Subcutaneous adipose tissue (tissue), 4 donors: Measurements from ENCODE around the gene TMPRSS11A. TPM values are rescaled to one million over a fixed set of nuclear protein-coding genes. Genes with fewer than 3 reads are reported as not detected.

Experiments
- CTCF ChIP-seq: fragments of 450-650 bp; IDR thresholded peaks from one replicate; pipeline ENCODE4 v1.5.1; 2016; ENCODE audit warnings: low read depth, mild to moderate bottlenecking, control low read depth, antibody characterized with exemption, moderate library complexity
- total RNA-seq, 4 donors: library from RNA; depleted of rRNA; stranded (reverse); fragments of >200 nt; gene quantifications; one replicate each; pipeline ENCODE4 v1.1.0, GENCODE V29; 2016

Gene TMPRSS11A
- total RNA-seq, 4 donors from 2014 or later: not detected

GRCh38 chr4:67880866-67881610, 82.3 kb downstream of the TMPRSS11A start:
- TF ChIP-seq CTCF: no peak

DNA sequence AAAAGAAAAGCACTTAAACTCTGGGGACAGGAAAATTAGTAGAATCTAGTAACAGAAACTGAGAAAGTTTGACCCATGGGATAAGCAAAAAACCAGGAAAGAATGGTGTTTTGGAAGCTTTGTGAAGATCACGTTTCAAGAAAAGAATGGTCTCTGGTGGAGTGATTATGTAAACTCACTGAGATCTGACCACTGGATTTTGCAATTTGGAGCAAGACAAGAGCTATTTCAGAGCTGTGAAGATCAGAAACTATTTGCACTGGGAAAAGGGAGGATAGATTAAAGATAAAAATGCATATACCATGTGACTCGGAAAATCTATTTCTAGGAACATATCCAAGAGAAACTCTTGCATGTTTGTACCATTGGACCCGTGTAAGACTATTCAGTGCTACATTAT, 83.8 kb downstream of the TMPRSS11A start:
- no peak for TF ChIP-seq CTCF

GRCh38 chr4:67877086-67877485, 86.2 kb downstream of the TMPRSS11A start:
- no peak for TF ChIP-seq CTCF

GRCh38 chr4:67874986-67875385, 88.3 kb downstream of the TMPRSS11A start:
- no peak for TF ChIP-seq CTCF

GRCh38 chr4:67873116-67873515, 90.2 kb downstream of the TMPRSS11A start:
- TF ChIP-seq CTCF: no peak

- no peak for TF ChIP-seq CTCF
Observed at GRCh38 chr4:67871867-67872266, 91.4 kb downstream of the TMPRSS11A start.

DNA sequence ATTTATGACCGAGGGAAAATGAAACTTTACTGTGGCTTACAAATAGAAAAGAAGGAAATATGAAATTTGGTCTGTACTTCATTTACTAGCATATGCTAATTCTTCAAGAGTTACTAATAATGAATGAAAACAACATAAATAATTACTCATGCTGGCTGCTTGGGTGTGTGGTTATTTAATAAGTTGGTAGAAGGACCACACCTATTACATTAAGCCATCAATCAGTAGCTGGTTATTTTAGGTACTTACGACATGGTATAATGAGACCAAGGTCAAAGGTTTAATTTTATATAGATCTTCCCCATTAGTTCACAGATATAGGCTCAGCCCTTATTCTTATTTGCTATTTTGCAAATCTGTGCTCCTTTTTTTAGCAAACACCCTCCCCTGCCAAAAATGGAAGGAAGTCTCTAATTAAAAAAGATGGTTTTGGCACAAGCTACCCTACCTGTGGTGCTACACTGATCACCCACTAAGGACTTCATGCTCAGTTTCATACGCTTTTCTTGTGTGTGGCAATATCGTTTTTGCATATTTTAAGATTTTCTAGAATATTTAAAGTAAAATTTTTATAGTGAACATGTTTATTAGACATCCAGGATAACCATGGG, 93.6 kb downstream of the TMPRSS11A start:
- no peak for TF ChIP-seq CTCF
